NOMO-1 treated with DMSO at 0.1 percent for 48 hours (cell line): Measurements from ENCODE around the gene SART3.

Experiments used
- DNase-seq: peaks from one replicate; lab custom pipeline; 2025; ENCODE audit not compliant: unreplicated experiment; lab: John Stamatoyannopoulos, UW

SART3 gene

GRCh38 chr12:108523365-108523764, 37.6 kb downstream of the SART3 start:
- no peak for DNase-seq

GRCh38 chr12:108519558-108519957, 41.4 kb downstream of the SART3 start:
- DNase-seq = no peak

- no peak for DNase-seq
Observed at GRCh38 chr12:108518716-108519496, 42.1 kb downstream of the SART3 start.

- no peak for DNase-seq
Observed at GRCh38 chr12:108518101-108518715, 42.8 kb downstream of the SART3 start.

- DNase-seq = no peak
Observed at GRCh38 chr12:108517288-108518100, 43.5 kb downstream of the SART3 start.

- DNase-seq = no peak
Observed at GRCh38 chr12:108516511-108517275, 44.3 kb downstream of the SART3 start.

- DNase-seq = peak; percentile 12
Observed at GRCh38 chr12:108515916-108516315, 45.1 kb downstream of the SART3 start.

GRCh38 chr12:108514973-108515814, 45.8 kb downstream of the SART3 start, which contains the start of gene FICD:
FICD (plus strand) TSS chr12:108515277; CDS start chr12:108516973, 1,696 bp downstream.
- DNase-seq = peak; percentile 99

GRCh38 chr12:108514468-108514972, 46.5 kb downstream of the SART3 start:
- no peak for DNase-seq

GRCh38 chr12:108511633-108512540, 49.1 kb downstream of the SART3 start:
- peak; percentile 58 for DNase-seq

- peak; percentile 11 for DNase-seq
Observed at GRCh38 chr12:108510836-108511235, 50.1 kb downstream of the SART3 start.

- no peak for DNase-seq
Observed at GRCh38 chr12:108509806-108510205, 51.2 kb downstream of the SART3 start.

- DNase-seq = no peak
Observed at GRCh38 chr12:108507971-108508642, 52.9 kb downstream of the SART3 start.

GRCh38 chr12:108505129-108505528, 55.8 kb downstream of the SART3 start:
- no peak for DNase-seq

- DNase-seq = no peak
Observed at GRCh38 chr12:108502922-108503321, 58.1 kb downstream of the SART3 start.

GRCh38 chr12:108498136-108498535, 62.8 kb downstream of the SART3 start:
- DNase-seq = no peak

GRCh38 chr12:108495823-108496579, 65.0 kb downstream of the SART3 start:
- DNase-seq = no peak
